Natural killer cell treated with Interleukin-12 subunit alpha and Interleukin-12 subunit beta and Interleukin-15 and Interleukin-18, amount 100 ng/mL, for 72 hours (primary cell): Measurements from ENCODE around the gene RAP1GAP2. TPM values are rescaled to one million over a fixed set of nuclear protein-coding genes. Genes with fewer than 3 reads are reported as not detected.

ENCODE experiments used
- ATAC-seq, 2 donors: fragments of 150-1000 bp; cut with Tn5 transposase in 1 of 2; sonication (Bioruptor Pico), chemical (Tn5 transposase) in 1 of 2; 2 replicates each; pipeline ENCODE4 v1.10.0; 2021
- DNase-seq: peaks from one replicate; pipeline ENCODE4 v3.0.0; 2022; ENCODE audit warnings: low spot score
- H3K27ac Mint-ChIP-seq, 2 donors: 1 replicate in 1 of 2; 2 replicates in 1 of 2; pipeline ENCODE4 v1.8.0; 2022; ENCODE audit warnings: mixed read lengths in 2 of 2, mild to moderate bottlenecking in 1 of 2, moderate library complexity in 1 of 2
- H3K27me3 Mint-ChIP-seq, 2 donors: 1 replicate in 1 of 2; 2 replicates in 1 of 2; pipeline ENCODE4 v1.8.0; 2022; ENCODE audit warnings: mixed read lengths in 2 of 2
- H3K36me3 Mint-ChIP-seq: one replicate; pipeline ENCODE4 v1.8.0; 2022; ENCODE audit warnings: mixed read lengths
- H3K4me1 Mint-ChIP-seq, 2 donors: 1 replicate in 1 of 2; 2 replicates in 1 of 2; pipeline ENCODE4 v1.8.0; 2022; ENCODE audit warnings: low read depth in 2 of 2, mixed read lengths in 2 of 2, mild to moderate bottlenecking in 1 of 2
- H3K4me3 Mint-ChIP-seq: one replicate; pipeline ENCODE4 v1.8.0; 2022; ENCODE audit warnings: mixed read lengths
- H3K9me3 Mint-ChIP-seq: 2 replicates; pipeline ENCODE4 v1.8.0; 2022; ENCODE audit warnings: mixed read lengths
- total RNA-seq, 2 donors: library from RNA; stranded (reverse); gene quantifications; one replicate each; pipeline ENCODE4 v1.2.3, GENCODE V29; 2022

RAP1GAP2 gene
- total RNA-seq, 2 donors from 2014 or later, result 7.7 to 14.5 TPM

DNA sequence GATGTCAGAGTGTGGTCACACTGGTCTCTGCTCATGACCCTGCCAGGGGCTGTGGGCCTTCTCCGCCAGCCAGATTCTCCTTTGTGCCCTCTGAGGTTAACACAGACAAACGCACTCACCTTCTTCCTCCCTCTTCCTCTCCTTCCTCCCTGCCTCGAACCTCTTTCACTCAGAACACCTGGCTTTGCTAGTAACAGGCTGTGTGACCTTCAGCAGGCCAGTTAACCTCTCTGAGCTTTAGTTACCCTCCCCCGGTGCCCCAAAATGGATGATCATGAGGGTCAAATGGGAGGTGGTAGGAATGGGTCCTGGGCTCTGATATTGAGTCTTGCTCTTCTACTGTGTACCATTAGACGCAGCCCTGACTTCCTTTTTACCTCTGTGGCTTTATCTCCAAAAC is 140.1 kb downstream of the RAP1GAP2 start:
- Mint-ChIP-seq H3K36me3 (no peaks in the 10 kb centered on the region), H3K27me3 (no peaks in the 10 kb centered on the region), H3K27ac (peak overlapping the region in 1 of 2 donors; percentile 83), H3K4me3 (no peak overlapping the region), H3K9me3 (no peaks in the 10 kb centered on the region), H3K4me1 (peaks cover 26 to 50% of the 10 kb centered on the region in 2 donors)
- no peak for DNase-seq
- no peak for ATAC-seq

DNA sequence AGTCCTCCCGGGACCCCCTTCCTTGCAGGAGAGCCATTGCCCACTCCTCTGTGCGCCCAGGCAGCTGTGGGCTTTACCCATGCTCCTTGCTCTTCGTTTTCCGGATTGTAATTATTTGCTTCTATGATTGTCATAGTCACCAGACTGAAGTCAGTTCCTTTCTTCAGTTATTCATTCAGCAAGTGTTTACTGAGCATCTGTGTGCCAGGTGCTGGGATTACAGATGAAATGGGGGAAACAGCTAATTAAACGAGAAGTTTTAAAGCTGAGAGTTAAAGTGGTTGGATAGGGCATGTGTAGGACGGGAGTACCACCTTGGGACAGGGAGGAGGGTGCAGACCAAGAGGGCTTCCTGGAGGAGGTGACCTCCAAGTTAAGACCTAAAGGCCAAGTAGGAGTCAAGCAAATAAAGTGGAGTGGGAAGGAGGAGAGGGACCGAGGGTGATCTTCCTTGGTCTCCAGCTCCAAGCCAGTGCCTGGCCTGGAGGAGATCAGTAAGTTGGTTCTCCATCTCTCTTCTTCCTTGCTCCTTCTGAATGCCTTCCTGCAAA is 140.6 kb downstream of the RAP1GAP2 start:
- no peak overlapping the region for H3K4me3 Mint-ChIP-seq

DNA sequence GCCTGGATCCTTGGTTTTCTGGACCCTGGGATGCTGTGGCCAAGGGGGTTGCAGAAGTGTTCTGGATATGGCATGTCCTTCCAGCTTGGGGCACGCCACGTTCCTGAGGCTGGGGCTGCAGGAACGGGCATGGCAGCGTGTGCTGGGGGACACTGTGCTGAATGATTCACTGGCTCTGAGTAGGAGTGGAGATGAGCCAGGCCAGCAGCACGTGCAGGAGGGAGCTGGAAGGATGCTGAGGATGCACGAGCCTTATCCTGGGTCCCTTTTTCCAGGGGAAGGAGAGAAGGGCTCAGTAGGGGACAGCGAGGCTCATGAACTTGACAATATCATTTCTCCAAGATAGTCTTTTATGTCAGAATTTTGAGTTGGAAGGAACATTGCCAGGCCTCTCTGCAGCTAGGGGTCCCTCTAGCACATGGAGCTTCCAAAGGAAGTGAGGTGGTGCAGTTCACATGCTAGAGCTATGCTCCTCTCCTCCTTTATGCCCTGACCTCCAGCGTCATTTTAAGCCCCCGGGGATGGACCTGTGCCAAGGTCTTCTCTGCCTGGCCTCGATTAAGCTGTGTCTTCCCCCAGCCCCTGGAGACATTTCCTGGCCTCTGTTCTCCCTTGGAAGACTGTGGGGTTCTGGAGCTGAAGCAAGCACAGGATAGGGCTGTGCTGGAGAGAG is 141.2 kb downstream of the RAP1GAP2 start:
- H3K36me3 Mint-ChIP-seq, result no peaks in the 10 kb centered on the region
- peaks cover 21 to 47% of the 10 kb centered on the region in 2 donors for H3K4me1 Mint-ChIP-seq
- no peak overlapping the region for H3K4me3 Mint-ChIP-seq
- no peak for DNase-seq
- no peak for ATAC-seq
- no peaks in the 10 kb centered on the region for H3K27me3 Mint-ChIP-seq
- H3K27ac Mint-ChIP-seq, result peak overlapping the region in 1 of 2 donors; percentile 83
- H3K9me3 Mint-ChIP-seq, result no peaks in the 10 kb centered on the region

More for the DNA sequence above, 140.6 kb downstream of the RAP1GAP2 start:
- peaks cover 21 to 51% of the 10 kb centered on the region in 2 donors for H3K4me1 Mint-ChIP-seq
- H3K9me3 Mint-ChIP-seq, result no peaks in the 10 kb centered on the region
- peak overlapping the region in 1 of 2 donors; percentile 83 for H3K27ac Mint-ChIP-seq
- DNase-seq (no peak), ATAC-seq (no peak)
- no peaks in the 10 kb centered on the region for H3K27me3 Mint-ChIP-seq
- H3K36me3 Mint-ChIP-seq, result no peaks in the 10 kb centered on the region

DNA sequence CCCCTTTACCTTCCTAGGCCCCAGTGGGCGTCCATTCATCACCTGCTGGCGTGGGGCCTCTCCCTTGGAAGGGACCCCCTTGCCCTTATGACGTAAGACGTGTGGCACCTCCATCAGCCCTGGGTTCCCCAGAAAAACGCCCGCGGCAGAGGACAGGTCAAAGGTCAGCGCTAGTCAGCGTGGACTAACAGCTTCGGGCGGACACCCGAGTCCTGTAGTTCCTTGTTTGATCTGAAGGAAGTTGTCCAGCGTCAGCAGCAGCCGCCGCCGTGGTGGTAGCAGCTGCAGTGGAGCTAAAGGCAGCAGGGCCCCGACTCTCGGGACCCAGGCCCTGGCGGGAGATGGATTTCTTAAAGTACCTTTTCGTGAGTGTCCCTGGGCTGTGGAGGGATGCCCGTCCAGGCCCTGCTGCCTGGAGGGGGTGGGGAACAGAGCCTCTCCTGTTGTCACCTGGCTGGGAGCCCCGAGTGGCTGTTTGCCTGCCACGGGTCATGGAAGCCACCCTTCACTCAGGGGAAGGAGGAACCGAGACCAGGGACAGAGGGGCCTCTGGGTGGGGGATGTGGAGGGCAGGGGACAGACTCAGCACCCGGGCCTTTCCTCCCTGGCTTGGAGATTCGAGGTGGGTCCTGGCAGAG is 143.6 kb downstream of the RAP1GAP2 start:
- H3K4me1 Mint-ChIP-seq, result peaks cover 36 to 51% of the 10 kb centered on the region in 2 donors
- H3K36me3 Mint-ChIP-seq, result no peaks in the 10 kb centered on the region
- DNase-seq, result no peak
- peak overlapping the region in 1 of 2 donors; percentile 47 for H3K27ac Mint-ChIP-seq
- no peak for ATAC-seq
- H3K27me3 Mint-ChIP-seq, result no peaks in the 10 kb centered on the region
- H3K4me3 Mint-ChIP-seq, result no peak overlapping the region
- no peaks in the 10 kb centered on the region for H3K9me3 Mint-ChIP-seq

DNA sequence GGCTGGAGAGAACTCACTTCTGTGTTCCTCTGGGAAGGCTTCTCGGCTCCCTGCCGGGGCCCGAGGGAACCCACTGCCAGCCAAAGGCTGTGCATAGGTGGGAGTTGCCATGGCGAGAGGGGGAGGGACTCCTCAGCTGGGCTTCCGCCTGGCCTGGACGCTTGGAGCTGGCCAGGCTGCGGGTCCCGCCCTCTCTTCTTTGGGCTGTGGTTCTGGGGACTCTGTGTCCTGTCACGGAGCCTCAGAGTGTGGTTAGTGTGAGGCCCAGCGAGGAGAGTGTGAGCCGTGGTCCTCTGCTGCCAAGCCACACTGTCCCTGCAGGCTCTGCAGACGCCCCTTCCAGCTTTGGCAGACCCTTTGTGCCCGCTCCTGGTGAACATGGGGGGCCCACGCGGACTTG is 144.1 kb downstream of the RAP1GAP2 start:
- Mint-ChIP-seq H3K4me1 (peaks cover 38 to 52% of the 10 kb centered on the region in 2 donors), H3K27me3 (no peaks in the 10 kb centered on the region), H3K27ac (peak overlapping the region in 1 of 2 donors; percentile 47), H3K9me3 (no peaks in the 10 kb centered on the region), H3K4me3 (no peak overlapping the region), H3K36me3 (no peaks in the 10 kb centered on the region)
- ATAC-seq, result no peak
- DNase-seq, result no peak

DNA sequence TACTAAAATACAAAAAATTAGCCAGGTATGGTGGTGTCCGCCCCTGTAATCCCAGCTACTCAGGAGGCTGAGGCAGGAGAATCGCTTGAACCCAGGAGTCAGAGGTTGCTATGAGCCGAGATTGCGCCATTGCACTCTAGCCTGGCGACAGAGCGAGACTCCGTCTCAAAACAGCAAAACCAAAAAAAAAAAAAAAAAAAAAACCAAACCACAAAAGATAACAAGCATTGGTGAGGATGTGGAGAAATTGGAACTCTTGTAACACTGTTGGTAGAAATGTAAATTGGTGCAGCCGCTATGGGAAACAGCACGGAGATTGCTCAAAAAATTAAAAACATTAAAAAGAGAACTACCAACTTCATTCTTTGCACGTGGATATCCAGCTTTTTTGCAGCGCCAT is 147.7 kb downstream of the RAP1GAP2 start:
- Mint-ChIP-seq H3K4me1 (peaks cover 40 to 51% of the 10 kb centered on the region in 2 donors), H3K9me3 (no peaks in the 10 kb centered on the region), H3K27me3 (no peaks in the 10 kb centered on the region), H3K36me3 (no peaks in the 10 kb centered on the region), H3K4me3 (peak overlapping the region; percentile 60), H3K27ac (peak overlapping the region; percentile 47 to 67)
- DNase-seq (no peak), ATAC-seq (peak; percentile 69 to 84)

DNA sequence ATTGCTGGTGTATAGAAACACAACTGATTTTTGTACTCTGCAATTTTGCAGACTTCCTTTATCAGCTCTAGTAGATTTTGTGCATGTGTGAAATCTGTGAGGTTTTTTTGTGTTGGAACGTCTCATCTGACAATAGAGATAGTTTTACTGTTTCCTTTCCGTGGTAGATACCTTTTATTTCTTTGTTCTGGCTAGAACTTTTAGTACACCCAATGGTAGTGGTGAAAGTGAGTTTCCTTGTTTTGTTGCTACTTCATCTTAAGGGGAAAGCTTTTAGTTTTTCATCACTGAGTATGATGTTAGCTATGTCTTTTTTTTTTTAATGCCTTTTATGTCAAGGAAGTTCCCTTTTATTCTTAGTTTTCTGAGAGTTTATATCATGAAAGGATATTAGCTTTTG is 149.1 kb downstream of the RAP1GAP2 start:
- H3K4me3 Mint-ChIP-seq, result peak overlapping the region; percentile 34
- no peaks in the 10 kb centered on the region for H3K9me3 Mint-ChIP-seq
- H3K4me1 Mint-ChIP-seq, result peaks cover 40 to 51% of the 10 kb centered on the region in 2 donors
- H3K36me3 Mint-ChIP-seq, result no peaks in the 10 kb centered on the region
- peak overlapping the region in 1 of 2 donors; percentile 24 for H3K27ac Mint-ChIP-seq
- DNase-seq, result no peak
- ATAC-seq, result no peak
- H3K27me3 Mint-ChIP-seq, result no peaks in the 10 kb centered on the region

DNA sequence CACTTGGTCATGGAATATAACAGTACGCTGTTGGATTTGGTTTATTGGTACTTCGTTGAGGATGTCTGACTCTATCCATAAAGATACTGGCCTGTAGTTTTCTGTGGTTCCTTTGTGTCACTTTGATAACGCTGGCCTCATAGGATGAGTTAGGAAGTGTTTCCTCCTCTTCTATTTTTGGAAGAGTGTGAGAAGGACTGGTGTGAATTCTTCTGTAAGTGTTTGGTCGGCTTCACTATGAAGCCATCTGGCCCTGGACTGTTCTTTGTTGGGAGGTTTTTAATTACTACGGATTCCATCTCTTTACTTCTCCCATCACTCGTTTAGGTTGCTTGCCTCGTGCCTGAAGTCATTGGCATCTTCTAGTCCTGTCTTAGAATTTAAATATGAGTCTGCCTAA is 149.9 kb downstream of the RAP1GAP2 start:
- Mint-ChIP-seq H3K9me3 (no peaks in the 10 kb centered on the region), H3K27me3 (no peaks in the 10 kb centered on the region), H3K4me1 (peaks cover 42 to 47% of the 10 kb centered on the region in 2 donors), H3K27ac (peak overlapping the region in 1 of 2 donors; percentile 56), H3K4me3 (no peak overlapping the region), H3K36me3 (no peaks in the 10 kb centered on the region)
- no peak for ATAC-seq
- no peak for DNase-seq

DNA sequence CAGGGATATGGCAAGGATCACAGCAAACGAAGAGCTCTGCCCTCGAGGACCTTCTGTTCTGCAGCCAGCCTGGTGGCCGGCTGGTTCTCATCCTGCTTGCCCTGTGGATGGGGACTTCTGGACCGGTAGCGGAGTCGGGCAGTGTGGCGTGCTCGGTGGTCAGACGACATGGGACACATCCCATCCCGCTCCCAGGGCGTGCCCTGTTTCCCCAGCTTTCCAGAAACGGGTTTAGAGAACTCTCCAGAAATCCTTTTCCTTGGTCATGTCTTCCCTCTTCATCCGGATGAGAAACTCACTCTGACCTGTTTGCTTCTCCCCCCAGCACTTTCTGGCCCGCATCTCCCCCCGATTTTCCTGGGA is 151.3 kb downstream of the RAP1GAP2 start:
- H3K4me1 Mint-ChIP-seq, result peaks cover 51 to 52% of the 10 kb centered on the region in 2 donors
- no peaks in the 10 kb centered on the region for H3K27me3 Mint-ChIP-seq
- H3K4me3 Mint-ChIP-seq, result no peak overlapping the region
- H3K27ac Mint-ChIP-seq, result no peak overlapping the region
- no peak for ATAC-seq
- H3K9me3 Mint-ChIP-seq, result no peaks in the 10 kb centered on the region
- peak; percentile 53 for DNase-seq
- H3K36me3 Mint-ChIP-seq, result no peaks in the 10 kb centered on the region

DNA sequence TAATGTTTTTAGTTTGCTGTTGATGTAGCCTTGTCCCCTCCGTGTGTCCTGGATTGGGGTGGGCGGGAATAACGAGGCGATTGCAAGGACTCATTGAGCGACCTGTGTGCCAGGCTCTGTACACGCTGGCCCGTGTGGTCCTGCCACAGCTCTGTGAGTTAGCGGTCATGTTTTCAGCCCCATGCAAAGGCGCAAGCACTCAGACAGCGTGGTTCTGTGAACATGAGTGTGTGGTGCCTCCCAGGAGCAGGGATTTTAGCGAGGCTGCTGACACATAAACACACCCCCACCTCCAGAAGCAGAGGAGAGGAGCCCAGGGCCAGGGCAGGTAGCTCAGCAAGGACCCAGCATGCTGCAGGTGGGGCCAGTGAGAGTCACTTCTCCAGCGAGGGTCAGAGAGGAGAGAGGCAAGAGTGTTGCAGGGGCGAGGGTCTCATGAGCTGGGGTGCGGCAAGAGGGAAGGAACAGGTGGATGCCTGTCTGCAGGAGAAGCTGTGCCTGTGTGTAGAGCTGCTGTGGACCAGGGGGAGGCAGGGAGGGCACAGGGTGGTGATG is 151.8 kb downstream of the RAP1GAP2 start:
- DNase-seq (peak; percentile 20), ATAC-seq (no peak)
- no peaks in the 10 kb centered on the region for H3K36me3 Mint-ChIP-seq
- no peaks in the 10 kb centered on the region for H3K27me3 Mint-ChIP-seq
- peak overlapping the region in 1 of 2 donors; percentile 2 for H3K27ac Mint-ChIP-seq
- peaks cover 48 to 50% of the 10 kb centered on the region in 2 donors for H3K4me1 Mint-ChIP-seq
- H3K9me3 Mint-ChIP-seq, result no peaks in the 10 kb centered on the region
- no peak overlapping the region for H3K4me3 Mint-ChIP-seq

DNA sequence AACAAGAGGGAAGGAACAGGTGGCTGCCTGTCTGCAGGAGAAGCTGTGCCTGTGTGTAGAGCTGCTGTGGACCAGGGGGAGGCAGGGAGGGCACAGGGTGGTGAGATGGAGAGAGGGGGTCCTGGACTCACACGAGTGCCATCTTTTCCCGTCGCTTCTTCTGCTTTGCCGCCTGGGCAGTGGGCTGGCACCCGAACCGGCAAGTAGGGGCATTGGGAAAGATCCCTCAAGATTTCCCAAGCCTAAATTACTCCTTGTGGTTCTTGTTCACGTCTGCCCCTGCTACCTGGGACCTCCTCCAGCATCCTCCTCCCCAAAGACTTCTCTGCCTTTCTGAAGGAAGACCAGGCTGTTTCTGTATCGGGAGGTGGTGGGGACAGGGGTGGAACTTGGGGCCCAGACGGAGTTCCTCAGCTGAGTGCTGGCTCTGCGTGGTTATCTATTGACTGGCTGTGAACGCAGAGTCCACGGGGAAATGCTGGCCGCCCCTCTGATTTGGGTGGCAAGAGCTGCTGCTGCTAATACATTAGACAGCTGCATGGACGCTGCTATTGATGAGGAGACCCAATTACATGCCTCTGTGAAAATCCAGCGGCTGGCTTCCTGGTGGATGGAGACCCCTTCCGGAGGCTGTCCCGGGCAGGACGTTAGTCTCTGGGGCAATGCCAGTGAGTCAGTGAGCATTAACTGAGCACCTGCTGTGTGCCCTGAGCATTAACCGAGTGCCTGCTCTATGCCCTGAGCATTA is 152.7 kb downstream of the RAP1GAP2 start:
- Mint-ChIP-seq H3K36me3 (no peaks in the 10 kb centered on the region), H3K27me3 (no peaks in the 10 kb centered on the region), H3K4me3 (no peak overlapping the region), H3K27ac (no peak overlapping the region), H3K9me3 (no peaks in the 10 kb centered on the region), H3K4me1 (peaks cover 39 to 44% of the 10 kb centered on the region in 2 donors)
- DNase-seq (peak; percentile 51), ATAC-seq (no peak)

DNA sequence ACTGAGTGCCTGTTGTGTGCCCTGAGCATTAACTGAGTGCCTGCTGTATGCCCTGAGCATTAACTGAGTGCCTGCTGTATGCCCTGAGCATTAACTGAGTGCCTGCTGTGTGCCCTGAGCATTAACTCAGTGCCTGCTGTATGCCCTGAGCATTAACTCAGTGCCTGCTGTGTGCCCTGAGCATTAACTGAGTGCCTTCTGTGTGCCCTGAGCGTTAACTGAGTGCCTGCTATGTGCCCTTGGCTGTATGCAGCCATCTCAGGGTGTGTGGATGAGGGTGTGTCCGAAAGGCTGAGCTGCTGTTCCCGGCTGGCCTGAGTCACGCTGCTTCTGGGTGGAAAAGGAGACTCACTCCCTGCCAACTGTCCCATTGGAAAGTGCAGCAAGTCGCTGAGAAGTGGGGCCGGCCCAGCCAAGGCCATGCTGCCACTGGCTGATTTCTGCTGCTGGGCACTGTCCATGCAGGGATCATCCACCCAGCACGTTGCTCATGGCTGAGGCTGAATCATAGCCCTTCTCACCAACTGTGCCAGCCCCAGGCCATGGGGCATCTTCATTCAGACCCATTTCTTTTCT is 153.3 kb downstream of the RAP1GAP2 start:
- H3K4me1 Mint-ChIP-seq, result peaks cover 33 to 39% of the 10 kb centered on the region in 2 donors
- no peak overlapping the region for H3K4me3 Mint-ChIP-seq
- H3K9me3 Mint-ChIP-seq, result no peaks in the 10 kb centered on the region
- ATAC-seq (no peak), DNase-seq (peak; percentile 20)
- H3K36me3 Mint-ChIP-seq, result no peaks in the 10 kb centered on the region
- no peaks in the 10 kb centered on the region for H3K27me3 Mint-ChIP-seq
- H3K27ac Mint-ChIP-seq, result no peak overlapping the region

DNA sequence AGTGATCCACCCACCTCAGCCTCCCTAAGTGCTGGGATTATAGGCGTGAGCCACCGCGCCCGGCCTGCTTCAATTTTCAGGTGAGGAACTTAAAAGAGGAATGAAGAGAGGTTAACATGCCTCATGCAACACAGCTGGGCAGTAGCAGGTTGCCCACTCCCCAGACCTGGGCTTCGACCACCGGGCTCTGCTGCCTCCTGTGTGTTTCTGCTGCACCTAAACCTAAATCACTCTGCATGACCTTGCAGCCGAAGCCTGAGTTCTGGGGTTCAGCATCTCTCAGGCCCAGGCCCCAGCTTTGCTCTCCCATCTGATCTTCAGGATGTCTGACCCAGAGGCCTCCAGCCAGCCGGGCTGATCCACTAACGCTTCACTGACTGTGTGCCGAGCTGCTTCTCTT is 154.6 kb downstream of the RAP1GAP2 start:
- DNase-seq (peak; percentile 55), ATAC-seq (no peak)
- H3K9me3 Mint-ChIP-seq, result no peaks in the 10 kb centered on the region
- no peaks in the 10 kb centered on the region for H3K27me3 Mint-ChIP-seq
- H3K36me3 Mint-ChIP-seq, result no peaks in the 10 kb centered on the region
- H3K27ac Mint-ChIP-seq, result no peak overlapping the region
- peaks cover 37 to 39% of the 10 kb centered on the region in 2 donors for H3K4me1 Mint-ChIP-seq
- no peak overlapping the region for H3K4me3 Mint-ChIP-seq
